ENCODE data around the gene JARID2.

- TF ChIP-seq EZH2 (IDR thresholded peaks at IDR 0.05) (no peak), POLR2AphosphoS5 (IDR thresholded peaks at IDR 0.05; ENCODE audit: borderline replicate concordance, low read depth, low read length) (no peak), FOXP2 (optimal IDR thresholded peaks at IDR 0.05; ENCODE audit: control extremely low read depth, extremely low read length, insufficient read depth) (no peak)
Measured at GRCh38 chr6:15430931-15431405, 185.1 kb downstream of the JARID2 start.
